ENCODE data around the gene UBXN11.

- TF ChIP-seq CTCF (IDR thresholded peaks at IDR 0.05) (no peak), EP300 (IDR thresholded peaks at IDR 0.05) (no peak)
These were observed 30.7 kb upstream of the UBXN11 start for GRCh38 chr1:26337206-26337535.

Data from tibial nerve (tissue), 4 donors.